Activated CD8-positive, alpha-beta memory T cell treated with anti-CD3 and anti-CD28 coated beads, Interleukin-2, amount 50 U/mL, for 24 hours (primary cell): ENCODE measurements around the gene DDA1.
"Not testable (repeated sequence)": the region's sequence is repeated elsewhere in the genome, so short reads cannot be mapped to it uniquely, and the experiment has no call there.

Experiments
- DNase-seq: peaks from one replicate; pipeline ENCODE4 v3.0.0-alpha.2; 2020; ENCODE audit errors: extremely low read depth

The DDA1 gene

GRCh38 chr19:17309198-17309964 is at the start of gene DDA1:
Gene DDA1 (plus strand): TSS chr19:17309563. CDS start chr19:17309655, 92 bp downstream.
- DNase-seq, result peak; percentile 98

GRCh38 chr19:17259934-17260333 is 49.4 kb upstream of the DDA1 start:
- no peak for DNase-seq

GRCh38 chr19:17260842-17261325 is 48.5 kb upstream of the DDA1 start:
- DNase-seq, result peak; percentile 76

GRCh38 chr19:17262557-17262956 is 46.8 kb upstream of the DDA1 start:
- no peak for DNase-seq

GRCh38 chr19:17263712-17264640 is 45.4 kb upstream of the DDA1 start:
- no peak for DNase-seq

- no peak for DNase-seq
Measured at GRCh38 chr19:17264641-17264979, 44.8 kb upstream of the DDA1 start, which contains the start of gene USHBP1. Gene USHBP1 (minus strand): TSS chr19:17264745. CDS start chr19:17264299, 446 bp downstream.

GRCh38 chr19:17266026-17266425 is 43.3 kb upstream of the DDA1 start:
- no peak for DNase-seq

GRCh38 chr19:17266589-17266974 is 42.8 kb upstream of the DDA1 start:
- DNase-seq, result no peak

GRCh38 chr19:17266975-17267788 is 42.2 kb upstream of the DDA1 start, which contains the start of gene BABAM1:
Gene BABAM1 (plus strand): TSS chr19:17267443. CDS start chr19:17268807, 1,364 bp downstream.
- peak; percentile 93 for DNase-seq

GRCh38 chr19:17268754-17269153 is 40.6 kb upstream of the DDA1 start:
- no peak for DNase-seq

- DNase-seq, result not testable (repeated sequence)
Measured at GRCh38 chr19:17274892-17275291, 34.5 kb upstream of the DDA1 start.

- DNase-seq, result no peak
Measured at GRCh38 chr19:17275441-17276175, 33.8 kb upstream of the DDA1 start.

- no peak for DNase-seq
Measured at GRCh38 chr19:17279436-17279835, 29.9 kb upstream of the DDA1 start.

- DNase-seq, result no peak
Measured at GRCh38 chr19:17281391-17282304, 27.7 kb upstream of the DDA1 start, which contains the start of gene ANKLE1. Gene ANKLE1 (plus strand): TSS chr19:17281901. CDS start chr19:17281921, 20 bp downstream.

GRCh38 chr19:17282488-17283125 is 26.8 kb upstream of the DDA1 start:
- peak; percentile 44 for DNase-seq

GRCh38 chr19:17283504-17283996 is 25.8 kb upstream of the DDA1 start:
- DNase-seq, result no peak

- no peak for DNase-seq
Measured at GRCh38 chr19:17285415-17286135, 23.8 kb upstream of the DDA1 start.

GRCh38 chr19:17286263-17286662 is 23.1 kb upstream of the DDA1 start:
- no peak for DNase-seq
